ENCODE results near the gene RELN.

GRCh38 chr7:104005197-104005596 lies 15.7 kb upstream of the RELN start:
- TF ChIP-seq, protein P1, sequence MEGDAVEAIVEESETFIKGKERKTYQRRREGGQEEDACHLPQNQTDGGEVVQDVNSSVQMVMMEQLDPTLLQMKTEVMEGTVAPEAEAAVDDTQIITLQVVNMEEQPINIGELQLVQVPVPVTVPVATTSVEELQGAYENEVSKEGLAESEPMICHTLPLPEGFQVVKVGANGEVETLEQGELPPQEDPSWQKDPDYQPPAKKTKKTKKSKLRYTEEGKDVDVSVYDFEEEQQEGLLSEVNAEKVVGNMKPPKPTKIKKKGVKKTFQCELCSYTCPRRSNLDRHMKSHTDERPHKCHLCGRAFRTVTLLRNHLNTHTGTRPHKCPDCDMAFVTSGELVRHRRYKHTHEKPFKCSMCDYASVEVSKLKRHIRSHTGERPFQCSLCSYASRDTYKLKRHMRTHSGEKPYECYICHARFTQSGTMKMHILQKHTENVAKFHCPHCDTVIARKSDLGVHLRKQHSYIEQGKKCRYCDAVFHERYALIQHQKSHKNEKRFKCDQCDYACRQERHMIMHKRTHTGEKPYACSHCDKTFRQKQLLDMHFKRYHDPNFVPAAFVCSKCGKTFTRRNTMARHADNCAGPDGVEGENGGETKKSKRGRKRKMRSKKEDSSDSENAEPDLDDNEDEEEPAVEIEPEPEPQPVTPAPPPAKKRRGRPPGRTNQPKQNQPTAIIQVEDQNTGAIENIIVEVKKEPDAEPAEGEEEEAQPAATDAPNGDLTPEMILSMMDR (IDR thresholded peaks at IDR 0.05), result no peak
- no peak for TF ChIP-seq EP300 (IDR thresholded peaks at IDR 0.05)
